Inflammatory macrophage treated with lipopolysaccharide for 1 hour (primary cell): Measurements from ENCODE around the gene ERICH3.

ENCODE experiments used
- DNase-seq, 2 donors: peaks; one replicate each; pipeline ENCODE4 v3.0.0-alpha.2; 2020 to 2022

The ERICH3 gene

GRCh38 chr1:74590288-74590687, 83.3 kb downstream of the ERICH3 start:
- DNase-seq: no peak

DNA sequence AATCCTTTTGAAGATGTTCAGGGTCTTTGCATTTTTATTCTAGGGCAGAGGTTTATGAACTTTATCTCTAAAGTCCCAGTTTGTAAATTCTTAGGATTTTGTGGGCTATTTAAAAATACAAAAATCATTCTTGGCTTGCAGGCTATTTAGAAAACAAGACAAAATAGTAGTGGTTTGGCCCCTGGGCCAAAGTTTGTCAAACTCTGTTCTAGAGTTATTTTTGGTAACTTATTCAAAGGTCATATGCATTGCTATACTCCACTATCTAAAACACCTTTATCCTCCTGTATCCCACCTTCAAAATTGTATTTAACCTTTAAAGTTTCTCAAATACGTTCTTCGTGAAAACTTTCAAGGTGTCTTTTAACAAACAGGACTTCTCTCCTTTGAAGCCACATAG, 85.7 kb downstream of the ERICH3 start:
- no peak for DNase-seq

DNA sequence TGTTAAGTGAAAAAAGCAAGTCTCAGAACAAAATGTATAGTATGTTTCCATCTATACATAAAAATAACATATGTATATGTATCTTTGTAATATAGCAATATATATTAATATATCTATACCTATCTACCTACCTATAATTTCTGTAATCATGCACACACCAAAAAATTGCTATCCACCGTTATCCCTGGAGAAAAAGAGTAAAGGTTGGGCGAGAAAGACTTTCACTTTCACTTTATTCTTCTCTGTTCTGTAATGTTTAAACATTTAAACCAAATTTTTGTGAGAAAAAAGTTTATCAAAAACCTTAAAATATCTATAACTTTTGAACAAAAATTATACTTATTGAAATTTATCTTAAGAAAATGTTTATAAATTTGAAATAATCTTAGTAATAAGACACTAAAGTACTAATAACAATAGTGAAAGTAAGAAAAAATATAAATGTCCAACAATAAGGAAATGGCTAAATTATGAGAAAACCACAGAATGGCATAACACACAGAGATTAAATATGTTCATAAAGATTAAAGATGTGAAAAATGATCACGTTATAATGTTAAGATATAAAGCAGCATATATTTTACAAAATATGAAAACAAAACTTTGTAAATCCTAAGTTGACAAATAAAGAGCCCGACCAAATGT, 87.2 kb downstream of the ERICH3 start:
- DNase-seq: no peak

- DNase-seq: no peak
Observed at GRCh38 chr1:74584185-74584584, 89.4 kb downstream of the ERICH3 start.

DNA sequence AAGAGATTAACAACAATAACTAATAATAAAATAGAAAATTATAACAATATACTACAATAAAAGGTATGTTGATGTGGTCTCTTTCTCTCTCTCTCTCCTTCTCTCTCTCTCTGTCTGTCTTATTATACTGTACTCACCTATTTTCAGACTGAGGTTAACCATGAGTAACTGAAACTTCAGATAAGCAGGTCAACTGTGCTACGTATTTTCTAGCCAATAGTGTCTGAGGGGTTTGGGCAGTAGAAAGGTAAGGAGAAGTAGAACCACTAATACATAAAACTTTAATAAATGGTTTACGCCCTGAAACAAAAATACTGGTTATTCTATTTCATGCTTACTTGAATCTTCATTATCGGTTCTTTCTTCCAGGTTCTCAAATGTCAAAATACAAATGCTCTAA, 90.2 kb downstream of the ERICH3 start:
- no peak for DNase-seq

DNA sequence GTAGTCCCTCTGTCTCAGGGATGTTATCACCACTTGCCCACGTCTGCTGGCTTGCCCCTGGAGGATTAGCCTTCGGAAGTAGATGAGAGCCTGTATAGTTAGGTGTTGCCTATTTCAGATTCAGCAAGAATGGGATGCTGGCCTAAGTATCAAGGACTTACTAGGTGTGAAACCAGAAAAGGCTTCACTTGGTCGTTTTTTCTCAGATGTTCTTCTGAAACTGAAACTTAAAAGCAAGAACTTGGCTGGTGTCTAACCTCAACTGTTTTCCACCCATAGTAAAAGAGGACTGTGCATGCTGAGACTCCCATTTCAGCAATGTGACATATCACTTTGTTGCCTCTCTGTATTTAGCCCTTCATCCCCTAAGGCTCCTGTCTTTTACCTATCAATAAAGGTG, 94.2 kb downstream of the ERICH3 start:
- DNase-seq: no peak

DNA sequence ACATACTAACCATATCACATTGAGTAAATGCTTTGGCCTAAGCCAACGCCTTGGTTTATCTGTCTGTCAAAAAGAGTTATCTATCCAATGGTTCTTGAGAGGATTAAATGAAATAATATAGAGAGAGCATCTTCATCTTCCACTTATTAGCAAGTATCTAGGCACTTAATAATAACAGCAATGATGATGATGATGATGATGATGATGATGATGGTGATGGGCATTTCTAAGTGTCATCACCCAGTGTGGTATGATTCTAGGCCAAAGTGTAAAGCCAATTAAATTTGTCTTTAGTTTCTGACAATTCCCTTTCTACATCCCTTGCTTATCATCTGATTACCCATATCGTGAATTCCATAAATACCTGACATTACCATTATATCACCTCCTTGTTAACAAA, 95.5 kb downstream of the ERICH3 start:
- no peak for DNase-seq

DNA sequence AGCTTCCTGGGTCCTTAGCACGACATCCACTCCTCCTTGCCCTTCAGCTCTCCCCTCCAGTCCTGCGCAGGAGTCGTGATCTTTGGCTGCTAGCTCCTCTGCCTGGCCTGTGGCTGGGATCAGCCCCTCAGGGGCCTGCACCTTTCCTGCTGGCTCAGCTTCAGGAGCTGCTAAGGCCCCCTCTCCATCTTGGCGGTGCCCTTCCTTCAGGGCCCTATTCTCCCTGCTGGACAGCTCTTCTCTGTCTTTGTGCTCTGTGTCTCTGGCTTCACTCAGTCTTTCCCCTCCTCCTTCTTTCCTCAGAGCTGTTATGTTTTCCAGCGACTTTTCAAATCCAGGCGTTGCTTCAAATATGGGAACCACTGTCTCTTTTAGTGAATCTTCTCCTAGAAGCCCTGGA, 101.7 kb downstream of the ERICH3 start:
- DNase-seq: no peak

- no peak for DNase-seq
Observed at GRCh38 chr1:74571493-74571800, 102.1 kb downstream of the ERICH3 start.

GRCh38 chr1:74570797-74571492, 102.6 kb downstream of the ERICH3 start:
- DNase-seq: no peak

DNA sequence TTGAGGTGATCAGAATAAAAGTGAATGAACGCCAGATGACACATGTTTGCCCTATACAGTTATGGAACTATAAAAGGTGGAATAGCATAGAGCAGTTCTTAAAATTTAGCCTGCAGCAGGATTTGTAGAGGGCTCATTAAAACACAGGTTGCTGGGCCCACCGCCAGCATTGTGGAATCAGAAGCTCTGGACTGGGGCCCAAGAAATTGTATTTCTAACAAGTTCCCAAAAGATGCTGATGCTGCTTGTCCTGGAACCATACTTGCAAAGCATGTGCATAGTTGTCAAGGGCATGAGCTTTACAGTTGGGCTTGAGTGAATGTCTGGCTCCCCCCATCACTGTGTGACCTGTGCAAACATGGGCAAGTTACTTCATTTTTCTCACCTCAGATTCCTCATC, 123.7 kb downstream of the ERICH3 start:
- no peak for DNase-seq

GRCh38 chr1:74548961-74549750, 124.4 kb downstream of the ERICH3 start:
- no peak for DNase-seq

DNA sequence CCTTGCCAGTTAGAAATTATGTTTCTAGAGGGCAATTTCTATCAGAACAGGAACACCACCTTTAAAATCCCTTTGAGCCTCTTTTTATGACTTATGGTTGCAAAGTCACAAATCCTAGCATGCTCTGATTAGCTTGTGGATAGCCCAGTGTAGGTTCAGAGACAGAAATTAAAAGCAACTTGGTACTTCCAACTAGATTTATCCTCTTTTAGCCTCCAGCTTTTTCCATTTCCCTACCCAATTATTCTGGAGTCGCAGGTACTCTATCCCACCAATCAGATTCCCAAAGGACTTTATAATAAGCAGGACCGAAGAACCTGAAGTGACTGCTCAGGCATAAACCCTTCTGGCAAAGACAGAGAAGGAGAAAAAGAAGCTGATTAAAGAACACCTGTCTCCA, 127.8 kb downstream of the ERICH3 start:
- DNase-seq: no peak

GRCh38 chr1:74534241-74534640, 139.4 kb downstream of the ERICH3 start:
- no peak for DNase-seq

DNA sequence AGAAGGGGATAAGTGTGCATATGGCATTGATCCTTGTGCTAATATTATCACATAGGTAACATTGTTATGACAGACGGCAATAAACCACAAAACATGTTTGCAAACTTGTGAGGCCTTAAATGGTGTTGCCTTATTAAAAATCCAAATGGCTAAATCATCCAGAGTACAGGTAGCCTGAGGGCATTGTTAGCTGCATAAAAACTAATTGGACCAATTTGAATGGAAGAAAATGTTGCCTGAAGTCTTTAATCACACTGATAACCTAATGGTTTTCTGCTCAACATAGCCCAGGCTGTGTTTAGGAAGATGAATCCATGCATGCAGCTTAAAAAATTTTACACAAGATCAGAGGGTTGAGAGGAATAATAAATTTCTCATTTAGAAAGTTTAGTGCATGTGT, 141.8 kb downstream of the ERICH3 start:
- DNase-seq: no peak

DNA sequence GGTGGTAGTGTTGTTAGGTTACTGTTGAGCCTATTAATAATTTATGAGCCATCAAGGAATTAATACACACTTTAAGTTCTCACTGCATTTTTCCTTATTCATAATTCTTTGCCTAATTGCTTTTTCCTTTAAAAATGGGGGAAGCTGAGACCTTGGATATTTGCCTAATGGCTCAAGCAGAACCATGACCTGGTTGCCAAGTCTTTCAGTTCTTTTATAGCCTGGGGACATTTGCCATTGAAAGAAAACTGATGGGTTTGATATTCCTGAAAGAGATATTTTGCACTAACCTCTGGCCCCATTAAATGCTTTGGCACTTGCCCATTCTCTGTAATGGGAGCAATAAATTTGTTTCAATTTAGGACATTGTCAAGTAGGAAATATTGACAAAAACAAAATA, 142.7 kb downstream of the ERICH3 start:
- DNase-seq: no peak

DNA sequence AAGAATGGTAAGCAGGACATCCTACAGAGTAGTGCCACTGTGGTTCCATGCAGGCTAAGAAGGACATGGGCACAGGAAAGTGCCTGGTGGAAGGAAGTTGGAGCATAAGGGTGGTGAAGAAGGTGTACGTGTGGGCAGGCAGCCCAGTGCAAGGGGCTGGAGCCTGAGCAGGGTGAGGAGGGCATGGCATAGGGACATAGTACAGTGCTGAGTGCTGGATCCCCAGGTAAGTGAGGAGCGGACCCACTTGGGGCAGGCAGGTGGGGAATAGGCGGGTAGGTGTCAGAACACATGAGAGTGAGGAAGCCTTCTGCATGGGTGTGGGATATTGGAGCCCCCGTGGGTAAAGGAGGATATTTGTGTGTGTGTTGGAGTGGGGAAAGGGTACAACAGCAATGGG, 145.5 kb downstream of the ERICH3 start:
- DNase-seq: no peak

DNA sequence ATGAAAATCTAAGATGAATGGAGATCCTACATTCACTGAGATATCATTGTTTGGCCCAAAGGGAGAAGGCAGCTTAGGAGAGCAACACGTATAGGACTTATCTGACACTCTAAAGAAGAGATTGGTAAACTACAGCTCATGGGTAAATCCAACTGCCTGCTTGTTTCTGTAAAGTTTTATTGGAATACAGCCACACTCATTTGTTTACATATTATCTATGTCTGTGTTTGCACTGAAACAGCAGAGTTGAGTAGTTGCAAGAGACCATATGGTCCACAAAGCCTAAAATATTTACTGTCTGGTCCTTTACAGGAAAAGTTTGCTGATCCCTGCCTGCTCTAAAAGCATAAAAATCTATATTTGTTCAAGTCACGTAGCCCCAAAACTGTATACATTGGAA, 146.9 kb downstream of the ERICH3 start:
- no peak for DNase-seq

GRCh38 chr1:74523873-74524480, 149.6 kb downstream of the ERICH3 start:
- DNase-seq: no peak

GRCh38 chr1:74522148-74522547, 151.4 kb downstream of the ERICH3 start:
- DNase-seq: no peak
